Activated CD4-positive, alpha-beta T cell treated with anti-CD3 and anti-CD28 coated beads for 1 hour (primary cell): Measurements from ENCODE around the gene TOP3A.

Experiments
- DNase-seq: peaks from one replicate; pipeline ENCODE4 v3.0.0-alpha.2; 2020

Gene TOP3A

DNA sequence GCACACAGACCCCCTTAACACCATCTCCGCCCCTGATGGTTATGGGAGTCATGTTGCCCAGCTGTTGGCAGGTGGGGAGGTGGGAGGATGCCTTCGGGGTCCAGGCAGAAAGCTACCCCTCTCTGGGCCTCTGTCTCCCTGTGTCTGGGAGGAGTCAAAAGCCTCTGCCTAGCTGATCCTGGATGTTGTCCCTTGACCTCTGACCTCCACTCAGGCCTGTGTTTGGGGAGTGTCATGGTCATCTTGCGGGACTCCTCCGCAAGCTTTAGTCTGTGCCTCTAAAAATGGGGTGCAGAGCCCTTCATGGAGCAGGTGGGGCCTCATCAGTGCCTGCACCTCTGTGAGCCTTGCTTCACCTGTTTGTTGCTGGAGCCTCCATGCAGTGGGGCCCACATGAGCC lies 85.5 kb downstream of the TOP3A start:
- DNase-seq, result no peak

- no peak for DNase-seq
Observed at GRCh38 chr17:18228176-18228682, 86.6 kb downstream of the TOP3A start.

GRCh38 chr17:18227635-18228034 lies 87.2 kb downstream of the TOP3A start:
- no peak for DNase-seq

GRCh38 chr17:18226284-18226945 lies 88.4 kb downstream of the TOP3A start:
- DNase-seq, result no peak

DNA sequence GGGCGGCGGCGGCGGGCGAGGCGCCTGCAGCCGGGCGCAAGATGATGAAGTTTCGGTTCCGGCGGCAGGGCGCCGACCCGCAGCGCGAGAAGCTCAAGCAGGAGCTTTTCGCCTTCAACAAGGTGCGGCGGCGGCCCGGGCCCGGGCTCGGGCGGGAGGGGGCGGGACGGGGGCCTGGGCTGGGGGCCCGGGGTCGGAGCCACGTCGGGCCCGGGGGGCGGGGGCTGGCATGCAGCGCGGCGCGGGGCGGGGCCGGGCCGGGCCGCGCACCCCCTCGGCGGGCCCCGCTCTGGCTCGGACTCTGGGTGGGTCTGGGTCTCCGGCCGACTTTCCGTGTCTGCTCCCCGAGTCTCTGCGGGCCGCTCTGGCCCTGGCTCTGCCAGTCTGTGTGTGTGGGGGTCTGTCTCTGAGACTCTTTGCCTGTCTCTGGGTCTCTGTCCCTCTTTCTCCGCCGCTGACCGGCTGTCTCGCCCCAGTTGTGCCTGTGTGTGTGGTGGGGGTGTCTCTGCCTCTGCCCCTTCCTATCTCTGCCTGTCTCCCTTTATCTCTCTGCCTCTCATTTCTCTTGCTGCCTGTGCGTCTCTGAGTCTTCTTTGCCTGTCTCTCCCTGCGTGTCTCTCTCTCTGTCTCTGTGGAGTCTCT lies 89.0 kb downstream of the TOP3A start:
- no peak for DNase-seq

- peak; percentile 93 for DNase-seq
Observed at GRCh38 chr17:18225121-18225641, 89.6 kb downstream of the TOP3A start, which contains the start of gene LLGL1. TSS of gene LLGL1 (plus strand) at chr17:18225635. CDS start at chr17:18225683, 48 bp downstream.

DNA sequence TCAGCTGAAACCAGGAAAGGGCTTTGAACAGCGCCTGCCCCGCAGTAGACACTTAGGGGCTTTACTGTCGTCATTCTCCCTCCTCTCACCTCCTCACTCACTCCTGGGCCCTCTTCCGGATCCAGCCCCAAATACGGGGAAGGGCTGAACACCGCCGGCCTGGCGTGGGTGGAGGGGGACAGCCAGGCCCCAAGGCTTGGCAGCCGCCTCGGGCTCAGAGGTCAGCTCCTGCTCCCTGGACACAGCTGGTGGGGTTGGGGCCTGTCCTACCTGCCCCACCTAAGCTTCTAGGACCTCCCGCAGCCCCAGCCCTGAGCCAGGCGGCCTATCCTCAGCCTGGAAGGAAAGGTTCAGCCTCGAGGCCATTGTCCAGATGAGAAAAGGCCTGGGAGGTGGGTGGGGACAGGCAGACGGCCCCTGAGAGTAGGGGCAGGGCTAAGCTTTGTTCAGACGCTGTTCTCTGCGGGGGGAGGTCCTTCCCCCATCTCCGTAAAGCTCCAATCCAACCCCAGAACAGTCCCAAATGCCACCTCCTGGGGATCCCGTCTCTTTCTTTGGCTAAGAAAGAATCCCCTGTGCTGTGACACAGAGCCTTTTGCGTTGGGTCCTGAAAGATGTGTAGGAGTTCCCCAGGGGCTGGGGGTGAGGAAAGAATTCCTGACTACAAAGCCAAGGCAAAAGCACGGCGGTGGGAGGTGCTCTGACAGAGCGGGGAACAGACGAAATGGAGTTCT lies 90.2 kb downstream of the TOP3A start:
- DNase-seq, result no peak

DNA sequence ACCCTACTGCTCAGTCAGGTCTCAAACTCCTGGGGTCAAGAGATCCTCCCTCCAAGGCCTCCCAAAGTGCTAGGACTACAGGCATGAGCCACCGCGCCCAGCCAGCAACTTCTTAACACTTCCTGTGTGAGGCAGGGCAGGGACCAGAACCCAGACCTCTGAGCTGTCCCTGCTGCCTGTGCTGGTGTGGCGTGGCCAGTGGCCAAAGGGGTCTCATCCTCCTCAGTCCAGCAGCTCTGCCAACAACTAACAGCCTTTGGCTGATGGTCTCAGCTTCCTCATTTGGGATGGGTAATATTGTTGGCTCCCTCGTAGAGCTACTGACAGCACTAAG lies 90.8 kb downstream of the TOP3A start:
- DNase-seq, result no peak
